GM18507 (cell line): ENCODE results near the gene ASIC4.

ENCODE experiments used
- DNase-seq: peaks from one replicate; pipeline ENCODE4 v3.0.0; 2011; ENCODE audit warnings: low read depth; ENCODE audit not compliant: insufficient read length; ENCODE audit errors: extremely low spot score
- FAIRE-seq: peaks from 2 replicates; lab custom pipeline; 2011; peaks lifted over from hg19 to GRCh38; lab: Jason Lieb, UNC

Gene ASIC4

DNA sequence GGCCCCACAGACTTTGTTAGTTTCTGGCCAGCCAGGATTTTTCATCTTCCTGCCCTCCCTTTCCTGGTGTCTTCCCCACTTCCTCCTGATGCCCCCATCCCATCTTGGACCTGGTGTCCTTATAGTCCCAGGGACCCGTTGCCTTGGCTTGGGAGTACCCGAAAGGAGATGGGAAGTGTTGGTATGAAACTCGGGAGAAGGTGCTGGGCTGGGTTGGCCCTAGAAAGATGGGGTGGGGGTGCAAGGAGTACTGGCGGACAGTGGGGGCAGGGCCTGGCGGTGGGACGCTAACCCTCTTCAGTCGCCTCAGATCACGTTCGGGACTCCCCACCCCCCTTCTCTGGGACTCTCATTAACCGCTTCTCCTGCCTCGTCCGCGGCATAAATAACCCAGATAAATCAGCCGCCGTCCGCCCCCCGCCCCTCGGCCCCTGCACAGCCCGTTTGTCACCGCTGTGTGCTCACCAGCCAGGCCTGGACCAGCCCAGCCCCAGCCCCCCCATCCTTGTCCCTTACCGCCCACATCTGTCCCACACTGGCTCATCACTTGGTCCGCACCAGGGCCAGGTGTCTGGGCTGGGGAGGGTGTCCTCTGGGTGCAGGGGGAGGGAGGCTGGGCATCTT, 3.7 kb upstream of the ASIC4 start:
- no peak for DNase-seq
- FAIRE-seq, result no peak

DNA sequence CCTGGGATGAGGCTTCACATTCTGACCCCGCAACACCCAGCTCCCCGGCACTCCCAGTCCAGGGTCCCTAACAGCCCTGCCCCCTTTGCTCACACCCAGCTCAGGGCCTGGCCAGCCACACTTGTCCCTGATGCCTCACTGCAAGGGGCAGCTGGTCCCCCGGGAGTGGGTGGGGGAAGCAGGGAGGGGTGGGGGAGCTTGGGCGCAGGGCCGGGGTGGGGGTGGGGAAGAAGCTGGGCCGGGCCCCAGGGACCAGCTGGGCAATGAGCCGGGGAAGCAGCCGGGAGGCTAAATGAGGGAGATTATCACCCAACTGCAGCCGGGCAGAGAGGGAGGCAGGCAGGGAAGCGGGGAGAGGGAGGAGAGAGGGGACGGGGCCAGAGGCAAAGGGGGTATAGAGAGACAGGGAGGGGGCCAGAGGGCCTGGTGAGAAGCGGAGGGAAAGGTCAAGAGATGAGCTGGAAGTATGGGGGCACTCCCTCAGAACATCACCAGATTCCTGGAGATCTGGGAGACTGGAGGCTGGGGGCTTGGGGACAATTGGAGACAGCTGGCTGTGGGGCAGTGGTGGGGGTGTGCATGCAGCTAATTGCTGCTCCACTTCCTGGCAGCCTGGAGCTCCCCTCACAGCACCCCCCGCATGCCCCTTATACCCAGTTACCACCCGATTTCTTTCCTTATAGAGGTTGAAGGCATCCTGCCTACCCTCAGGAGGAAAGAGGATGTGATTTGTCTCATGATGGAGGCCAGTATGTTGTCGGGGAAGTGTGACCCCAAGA, 2.5 kb upstream of the ASIC4 start:
- no peak for DNase-seq
- FAIRE-seq, result no peak

DNA sequence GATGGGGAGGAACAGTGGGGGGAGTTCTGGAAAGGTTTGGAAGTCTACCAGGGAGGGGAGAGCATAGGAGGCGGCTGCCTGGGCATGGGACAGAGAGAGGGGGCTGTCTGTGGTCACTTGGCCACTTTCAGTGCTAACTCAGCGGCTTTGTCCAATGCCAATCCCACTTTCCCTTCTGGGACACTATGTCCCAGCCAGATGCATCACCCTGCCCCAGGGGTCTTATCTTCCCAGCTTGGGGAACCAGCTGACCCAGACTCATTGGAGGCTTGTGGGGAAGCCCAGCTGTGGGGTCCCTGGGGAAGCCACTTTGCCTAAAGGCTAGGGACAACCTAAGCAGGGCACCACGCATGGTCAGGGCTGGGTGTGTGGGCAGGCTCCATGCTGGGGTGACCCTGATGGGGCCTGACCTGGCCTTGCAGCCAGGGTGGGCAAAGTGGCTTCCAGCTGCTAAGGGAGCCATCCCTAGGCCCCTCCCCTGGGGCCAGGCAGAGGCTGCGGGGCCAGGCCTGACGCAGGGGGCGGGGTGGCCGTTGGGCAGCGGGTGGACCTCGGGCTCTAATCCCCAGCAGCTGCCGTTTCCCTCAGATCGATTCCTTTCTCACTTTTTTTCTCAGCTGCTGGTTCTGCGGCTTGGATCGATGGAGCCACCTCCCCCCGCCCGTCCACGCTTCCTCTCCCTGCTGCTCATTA, 1.6 kb upstream of the ASIC4 start:
- DNase-seq, result no peak
- no peak for FAIRE-seq

DNA sequence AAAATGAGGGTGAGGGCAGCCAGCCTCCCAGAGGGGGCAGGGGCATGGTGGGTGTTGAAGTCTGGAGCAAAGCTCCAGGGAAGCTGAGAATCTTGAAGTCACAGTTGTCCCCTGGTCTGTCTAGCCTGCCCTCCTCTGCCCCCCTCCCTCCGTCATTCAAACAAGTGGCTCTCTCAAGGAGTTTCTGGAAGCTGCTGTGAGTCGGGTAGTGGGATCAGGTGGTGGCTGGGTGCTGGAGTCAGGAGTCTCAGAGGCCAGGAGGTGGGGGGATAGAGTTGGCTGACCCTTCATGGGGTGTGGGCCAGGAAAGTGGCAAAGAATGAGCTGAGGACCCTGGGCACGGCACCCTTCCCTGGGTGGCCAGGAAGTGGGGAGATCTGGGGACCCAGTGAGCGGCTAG, 495 bp upstream of the ASIC4 start:
- DNase-seq (no peak), FAIRE-seq (no peak)

DNA sequence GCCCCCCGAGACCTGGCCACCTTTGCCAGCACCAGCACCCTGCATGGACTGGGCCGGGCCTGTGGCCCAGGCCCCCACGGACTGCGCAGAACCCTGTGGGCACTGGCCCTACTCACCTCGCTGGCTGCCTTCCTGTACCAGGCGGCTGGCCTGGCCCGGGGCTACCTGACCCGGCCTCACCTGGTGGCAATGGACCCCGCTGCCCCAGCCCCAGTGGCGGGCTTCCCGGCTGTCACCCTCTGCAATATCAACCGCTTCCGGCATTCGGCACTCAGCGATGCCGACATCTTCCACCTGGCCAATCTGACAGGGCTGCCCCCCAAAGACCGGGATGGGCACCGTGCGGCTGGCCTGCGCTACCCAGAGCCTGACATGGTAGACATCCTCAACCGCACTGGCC, 554 bp downstream of the ASIC4 start:
- FAIRE-seq (no peak), DNase-seq (no peak)

DNA sequence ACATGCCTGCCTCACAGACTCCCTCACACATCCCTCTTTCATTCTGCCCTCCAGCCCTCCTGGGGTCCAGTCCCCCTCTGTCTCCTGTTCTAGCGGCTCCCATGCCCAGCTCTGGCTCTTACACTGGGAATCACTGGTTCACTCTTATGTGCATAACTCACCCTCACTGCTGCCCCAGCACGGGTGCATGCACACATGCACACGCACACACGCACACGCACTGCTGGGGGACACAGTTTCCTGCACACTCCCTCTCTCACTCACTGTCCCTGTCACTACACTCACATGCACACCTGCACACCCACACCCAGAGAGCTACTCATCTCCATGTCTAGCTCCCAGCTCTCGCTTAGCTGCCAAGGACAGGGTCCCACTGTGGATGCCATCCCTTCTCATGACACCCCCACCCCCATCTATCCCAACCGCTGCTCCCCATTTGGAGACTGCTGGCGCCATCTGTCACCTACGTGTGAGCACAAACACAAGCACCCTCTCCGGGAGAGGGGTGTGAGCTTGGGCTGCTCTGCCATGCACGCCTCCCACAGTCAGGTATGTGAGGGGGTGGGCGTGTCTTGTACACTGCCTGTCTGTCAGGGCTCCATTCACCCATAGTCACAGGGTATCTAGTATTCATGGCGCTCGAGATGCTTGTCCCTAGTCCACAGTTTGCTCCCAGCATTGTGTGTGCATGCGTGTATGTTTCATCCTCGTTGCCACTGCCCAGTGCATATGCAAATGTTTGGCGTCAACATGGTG, 1.8 kb downstream of the ASIC4 start:
- FAIRE-seq (no peak), DNase-seq (no peak)

DNA sequence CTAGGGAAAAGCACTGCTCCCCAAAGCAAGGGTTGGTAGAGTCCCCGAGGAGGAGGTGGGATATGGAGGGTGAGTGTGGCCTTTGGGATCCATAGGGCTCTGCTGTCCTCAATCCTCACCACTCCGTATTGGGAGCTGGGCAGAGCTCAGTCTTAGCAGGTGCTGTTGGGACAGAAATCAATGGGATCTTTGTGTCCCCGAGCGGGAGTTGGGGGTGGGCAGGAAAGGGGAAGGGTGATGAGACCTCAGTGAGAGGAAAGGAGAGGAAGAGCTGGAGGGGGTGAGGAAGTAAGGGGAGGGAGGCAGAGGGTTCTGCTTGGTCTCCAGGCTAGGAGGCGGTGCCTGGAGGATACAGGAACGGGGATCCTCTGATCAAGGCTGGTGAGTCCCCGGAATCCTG, 2.6 kb downstream of the ASIC4 start:
- no peak for FAIRE-seq
- DNase-seq, result no peak

DNA sequence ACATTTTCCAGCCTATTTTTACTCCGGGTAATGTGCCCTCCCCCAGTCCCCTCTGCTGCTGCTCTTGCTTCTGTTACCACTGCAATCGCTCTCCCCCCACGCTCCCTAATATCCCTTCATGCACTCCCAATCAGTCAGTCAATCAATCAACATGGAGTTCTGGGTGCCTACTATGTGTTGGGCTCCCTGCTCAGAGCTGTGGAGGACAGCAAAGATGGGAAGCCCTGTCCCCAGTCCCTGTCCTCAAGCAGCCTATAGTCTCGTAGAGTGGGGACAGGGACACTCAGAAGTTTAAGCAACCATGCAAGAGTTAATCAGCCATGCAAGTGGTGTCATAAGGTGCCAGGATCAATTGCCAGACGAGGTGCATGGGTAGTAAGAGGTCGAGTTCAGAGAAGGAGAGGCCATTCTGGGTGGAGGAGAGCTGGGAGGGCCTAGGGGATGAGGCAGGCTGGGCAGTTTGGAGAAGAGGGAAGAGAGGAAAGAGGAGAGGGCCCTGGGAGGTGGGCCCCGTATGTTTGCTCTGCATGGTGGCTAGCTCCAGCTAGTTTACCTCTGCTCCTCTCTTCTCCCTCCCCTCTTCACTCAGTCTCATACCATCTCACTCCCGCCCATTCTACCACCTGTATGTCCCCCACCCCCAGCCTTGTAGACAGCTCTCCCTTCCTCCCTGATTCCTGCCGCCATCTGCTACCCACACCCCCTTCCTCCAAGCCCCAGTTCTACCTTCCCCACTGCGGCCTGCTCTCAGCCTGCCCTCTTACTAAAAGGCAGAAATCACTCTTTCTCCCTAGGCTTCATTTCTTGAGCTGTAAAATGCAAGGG, 3.9 kb downstream of the ASIC4 start:
- no peak for FAIRE-seq
- no peak for DNase-seq

DNA sequence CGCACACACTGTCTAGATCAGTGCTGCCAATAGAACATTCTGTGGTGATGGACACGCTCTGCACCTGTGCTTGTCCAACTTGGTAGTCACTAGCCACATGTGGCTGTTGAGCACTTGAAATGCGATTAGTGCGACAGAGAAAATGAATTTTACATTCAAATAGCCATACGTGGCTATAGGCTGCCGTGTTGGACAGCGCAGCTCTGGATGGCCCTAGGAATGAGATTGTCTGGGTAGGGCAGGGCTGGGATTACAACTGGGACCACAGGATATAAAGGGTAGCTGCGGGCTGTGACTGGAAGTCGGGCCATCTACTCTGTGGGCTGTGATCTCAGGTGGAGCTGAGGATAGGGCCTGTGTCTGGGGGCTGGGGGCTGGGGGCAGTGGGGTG, 5.2 kb downstream of the ASIC4 start:
- DNase-seq (no peak), FAIRE-seq (no peak)

DNA sequence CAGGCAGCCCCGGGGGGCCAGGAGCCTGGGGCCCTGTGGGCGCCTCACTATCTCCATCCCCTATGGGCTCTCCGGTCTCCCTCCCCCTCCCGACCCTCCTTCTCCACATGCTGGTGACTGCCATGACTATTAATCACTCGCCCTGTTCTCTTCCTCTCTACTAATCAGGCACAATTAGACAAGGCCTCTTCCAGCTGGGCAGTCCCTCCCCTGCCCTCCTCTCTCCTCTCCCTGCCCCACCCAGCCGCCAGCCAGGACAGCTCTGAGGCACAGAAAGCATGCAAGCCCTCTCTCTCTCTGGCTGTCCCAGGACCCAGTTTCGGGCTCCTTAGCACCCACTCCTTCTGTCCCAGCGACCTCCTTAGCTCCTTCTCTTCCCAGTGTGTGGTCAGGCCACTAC, 5.8 kb downstream of the ASIC4 start:
- no peak for FAIRE-seq
- DNase-seq, result no peak

DNA sequence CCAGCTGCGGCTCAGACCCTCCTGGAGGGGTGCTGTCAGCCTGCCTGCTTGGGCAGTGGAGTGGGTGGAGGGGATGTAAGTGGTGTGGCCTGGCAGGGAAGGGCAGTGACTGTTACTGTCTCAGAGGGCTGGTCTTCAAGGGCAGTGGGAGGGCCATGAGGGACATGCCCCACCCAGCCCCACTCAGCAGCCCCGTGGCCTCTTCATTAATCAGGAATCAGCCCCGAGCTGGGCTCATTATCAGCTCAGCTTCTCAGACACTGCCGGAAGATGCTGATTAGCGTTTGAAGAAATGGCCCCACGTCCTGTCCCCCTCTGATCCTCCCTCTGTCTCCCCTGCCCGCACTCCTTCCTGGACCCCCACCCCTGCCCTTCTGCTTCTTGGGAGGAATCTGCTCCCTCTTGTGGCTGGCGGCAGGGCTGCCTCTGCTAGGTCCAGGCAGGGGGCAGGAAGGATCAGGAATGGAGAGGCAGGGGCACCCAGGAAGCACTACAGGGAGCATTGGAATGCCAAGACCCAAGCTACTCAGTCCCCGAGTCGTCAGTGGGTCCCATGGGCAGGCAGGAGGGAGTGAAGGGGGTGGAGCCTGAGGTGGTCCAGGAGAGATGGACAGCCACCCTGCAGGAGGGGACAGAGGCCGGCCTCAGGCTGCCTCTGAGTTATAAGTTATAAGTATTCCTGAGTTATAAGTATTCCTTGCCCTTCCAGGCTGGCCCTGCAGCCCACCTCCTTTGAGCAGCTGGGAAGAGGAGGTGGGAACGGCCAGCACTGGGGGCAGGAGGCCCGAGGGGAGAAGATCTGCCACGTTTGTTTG, 7.0 kb downstream of the ASIC4 start:
- DNase-seq (no peak), FAIRE-seq (no peak)

DNA sequence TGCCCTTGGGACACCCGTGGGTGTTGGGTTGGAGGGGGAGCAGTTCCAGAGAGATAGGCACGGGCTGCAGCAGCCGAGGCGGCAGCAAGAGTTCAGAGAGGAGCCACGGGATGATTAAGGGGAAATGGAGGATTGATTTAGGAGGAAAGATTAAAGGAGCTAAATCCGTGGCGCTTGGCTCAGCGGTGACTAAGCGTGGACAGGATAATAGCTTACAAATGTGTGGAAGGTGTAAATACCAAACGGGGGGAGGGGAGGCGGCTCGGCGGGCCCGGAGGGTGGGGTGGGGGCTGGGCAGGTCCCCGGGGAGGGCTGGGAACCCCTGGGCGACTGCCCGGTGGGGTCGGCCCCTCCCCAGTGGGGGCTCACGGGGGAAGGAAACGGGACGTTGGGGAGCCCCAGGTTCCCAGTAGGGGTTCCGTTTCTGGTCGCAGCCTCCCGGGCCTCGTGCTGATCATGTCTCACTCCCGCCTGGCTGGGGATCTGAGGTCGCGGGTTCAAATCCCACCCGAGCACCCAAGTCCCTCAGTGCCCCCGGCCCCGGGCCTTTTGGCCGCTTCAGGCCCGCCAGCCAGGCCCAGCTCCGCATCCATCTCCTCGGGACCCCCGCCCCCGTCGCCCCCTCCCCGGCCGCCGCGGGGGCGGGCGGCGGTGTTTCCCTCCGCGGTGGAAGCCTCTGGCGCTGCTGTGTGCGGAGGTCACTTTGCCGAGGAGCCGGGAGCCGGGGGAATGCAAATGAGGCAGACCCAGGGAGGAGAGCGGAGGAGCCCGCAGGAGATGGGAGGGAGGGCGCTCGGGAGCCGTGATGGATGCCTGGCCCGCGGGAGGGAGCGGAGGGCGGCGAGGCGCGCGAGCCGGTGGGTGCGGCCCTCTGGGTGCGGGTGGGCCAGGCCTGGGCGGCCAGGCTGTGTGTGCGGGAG, 8.1 kb downstream of the ASIC4 start:
- FAIRE-seq (no peak), DNase-seq (no peak)

DNA sequence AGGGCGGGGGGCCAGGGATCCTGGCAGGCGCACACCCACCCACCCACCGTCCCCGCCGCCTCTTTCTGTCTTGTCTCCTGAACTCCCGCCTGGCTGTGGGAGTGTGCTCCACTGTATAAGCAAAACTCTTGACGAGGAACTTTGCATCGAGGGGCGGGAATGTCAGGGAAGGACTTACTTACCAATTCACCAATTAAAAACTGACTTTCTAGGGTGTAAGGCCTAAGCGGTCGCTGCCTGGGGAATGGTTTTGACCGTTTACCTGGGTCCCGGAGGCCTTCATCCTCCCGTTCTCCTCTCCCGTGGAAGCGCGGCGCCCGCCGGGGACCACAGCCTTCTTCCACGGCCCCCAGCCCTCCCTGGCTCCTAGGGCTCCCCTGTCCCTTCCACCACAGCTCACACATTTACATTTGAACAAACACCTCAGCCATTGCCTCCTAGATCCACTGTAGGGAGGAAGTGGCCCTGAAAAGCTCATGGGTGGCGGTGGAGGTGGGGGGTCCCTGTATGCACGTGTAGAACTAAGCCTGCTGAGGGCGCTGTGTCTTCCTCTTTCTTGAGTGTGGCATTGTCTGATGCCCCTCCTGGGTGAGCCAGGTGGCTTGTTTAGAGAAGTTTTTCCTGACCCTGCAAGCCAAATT, 8.9 kb downstream of the ASIC4 start:
- DNase-seq, result no peak
- no peak for FAIRE-seq

DNA sequence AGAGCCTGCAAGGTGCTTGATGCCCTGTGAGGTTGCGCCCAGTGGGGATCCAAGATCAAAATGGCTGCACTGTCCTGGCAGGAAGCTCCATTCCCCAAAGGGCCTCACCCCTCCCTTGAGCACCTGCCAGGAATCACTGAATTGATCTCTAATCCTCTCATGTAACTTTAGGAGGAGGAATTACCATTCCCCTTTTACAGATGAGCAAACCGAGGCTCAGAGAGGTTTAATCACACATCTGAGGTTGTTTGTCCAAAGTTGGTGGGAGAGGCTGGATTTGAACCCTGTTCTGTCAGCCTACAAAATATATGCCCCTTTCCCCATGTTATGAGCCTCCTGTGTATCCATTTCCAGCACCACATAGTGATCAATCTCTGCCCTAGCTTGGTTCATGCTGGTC, 10.5 kb downstream of the ASIC4 start:
- no peak for DNase-seq
- FAIRE-seq, result no peak

DNA sequence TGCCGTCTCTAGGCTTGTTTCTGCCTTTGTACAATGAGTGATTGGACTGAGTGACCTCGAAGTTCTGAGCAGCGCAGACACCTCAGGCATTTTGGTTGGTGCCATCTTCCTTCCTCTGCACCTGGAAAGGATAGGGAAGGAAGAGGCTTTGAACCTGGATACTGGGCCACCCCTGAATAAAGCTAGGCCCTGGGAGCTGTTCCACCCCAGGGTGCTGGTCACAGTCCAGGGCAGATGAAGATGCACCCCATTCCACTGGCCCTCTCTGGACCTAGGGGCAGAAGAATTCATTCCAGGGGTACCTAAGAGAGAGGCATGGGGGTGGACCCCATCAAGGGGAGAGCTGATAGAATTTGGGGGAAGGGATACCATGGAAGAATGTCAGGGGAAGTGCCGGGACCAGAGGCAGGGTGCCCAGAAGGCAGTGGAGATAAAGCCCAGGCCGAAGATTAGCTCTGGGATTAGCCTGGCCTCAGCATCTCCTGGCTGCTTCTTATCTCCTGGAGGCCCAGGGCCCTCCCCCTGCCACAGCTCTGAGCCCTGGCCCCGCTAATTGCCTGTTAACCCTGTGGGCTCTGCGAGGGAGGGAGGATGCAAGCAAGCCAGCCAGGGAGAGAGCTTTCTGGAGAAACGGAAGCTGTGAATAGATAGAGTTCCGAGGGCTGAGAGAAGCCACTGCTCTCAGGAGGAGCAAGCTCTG, 11.4 kb downstream of the ASIC4 start:
- no peak for FAIRE-seq

DNA sequence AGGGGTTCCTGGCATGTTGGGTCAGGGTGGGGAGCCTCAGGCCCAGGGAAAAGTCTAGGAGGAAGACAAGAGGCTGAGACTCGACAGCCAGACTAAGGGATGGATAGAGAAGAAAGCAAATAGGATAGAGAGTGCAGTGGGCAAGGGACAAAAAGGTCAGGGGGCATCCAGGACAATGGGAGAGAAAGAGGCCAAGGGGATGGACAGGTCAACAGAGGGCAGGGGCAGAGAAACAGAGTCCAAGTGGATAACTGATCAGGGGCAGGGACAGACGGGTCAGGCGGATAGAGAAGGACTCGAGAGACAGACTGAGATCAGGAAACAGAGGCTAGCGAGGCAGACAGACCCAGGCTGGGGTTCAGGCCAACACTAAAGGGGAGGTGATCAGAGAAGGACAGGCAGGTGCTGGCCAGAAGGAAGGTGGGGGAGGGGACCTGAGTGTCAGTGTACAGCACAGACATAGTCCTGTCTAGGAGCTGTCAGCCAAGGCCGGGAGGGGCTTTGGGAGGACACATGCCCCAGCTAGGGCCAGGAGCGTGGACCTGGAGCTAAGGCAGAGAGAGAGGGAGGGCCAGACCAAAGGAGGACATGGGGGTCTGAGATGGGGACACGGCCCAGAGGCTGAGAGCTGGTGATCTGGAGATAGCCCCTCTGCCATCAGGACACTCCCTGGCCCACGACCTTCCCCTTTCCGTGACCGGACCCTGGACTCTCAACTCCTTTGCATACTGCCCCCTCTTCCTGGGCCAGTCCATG, 12.2 kb downstream of the ASIC4 start:
- no peak for DNase-seq
- FAIRE-seq, result no peak

More for the DNA sequence above, 11.4 kb downstream of the ASIC4 start:
- no peak for DNase-seq
